Ovary (tissue), 3 donors: ENCODE results near the gene AP2S1.

Source experiments
- EP300 ChIP-seq: sonication (generic); formaldehyde crosslinking; IDR thresholded peaks from one replicate; pipeline ENCODE4 v1.6.1; 2017; ENCODE audit warnings: antibody characterized with exemption
- TF ChIP-seq, protein P1 (sequence below), 3 donors: fragments of 450-650 bp in 2 of 3; fragments of 200-600 bp in 1 of 3; IDR thresholded peaks; one replicate each; pipeline versions ENCODE4 v1.5.1 to v1.8.0; 2016 to 2022; ENCODE audit warnings: antibody characterized with exemption in 3 of 3, mild to moderate bottlenecking in 1 of 3
- donor health status: DM: no; HTN: no; CAD: no.

GRCh38 chr19:46856062-46857022, 5.7 kb upstream of the AP2S1 start:
- TF ChIP-seq, protein P1, sequence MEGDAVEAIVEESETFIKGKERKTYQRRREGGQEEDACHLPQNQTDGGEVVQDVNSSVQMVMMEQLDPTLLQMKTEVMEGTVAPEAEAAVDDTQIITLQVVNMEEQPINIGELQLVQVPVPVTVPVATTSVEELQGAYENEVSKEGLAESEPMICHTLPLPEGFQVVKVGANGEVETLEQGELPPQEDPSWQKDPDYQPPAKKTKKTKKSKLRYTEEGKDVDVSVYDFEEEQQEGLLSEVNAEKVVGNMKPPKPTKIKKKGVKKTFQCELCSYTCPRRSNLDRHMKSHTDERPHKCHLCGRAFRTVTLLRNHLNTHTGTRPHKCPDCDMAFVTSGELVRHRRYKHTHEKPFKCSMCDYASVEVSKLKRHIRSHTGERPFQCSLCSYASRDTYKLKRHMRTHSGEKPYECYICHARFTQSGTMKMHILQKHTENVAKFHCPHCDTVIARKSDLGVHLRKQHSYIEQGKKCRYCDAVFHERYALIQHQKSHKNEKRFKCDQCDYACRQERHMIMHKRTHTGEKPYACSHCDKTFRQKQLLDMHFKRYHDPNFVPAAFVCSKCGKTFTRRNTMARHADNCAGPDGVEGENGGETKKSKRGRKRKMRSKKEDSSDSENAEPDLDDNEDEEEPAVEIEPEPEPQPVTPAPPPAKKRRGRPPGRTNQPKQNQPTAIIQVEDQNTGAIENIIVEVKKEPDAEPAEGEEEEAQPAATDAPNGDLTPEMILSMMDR (IDR thresholded peaks at IDR 0.05): peak; percentile 30 to 84 (median 84)
- TF ChIP-seq EP300: no peak
